WTC11 (cell line): ENCODE data around the gene WWOX.

Source experiments
- ATF3 ChIP-seq: sonication (generic); formaldehyde crosslinking; conservative IDR thresholded peaks from 2 replicates; pipeline ENCODE4 v1.8.1; 2022; ENCODE audit warnings: mild to moderate bottlenecking, missing genetic modification reagents
- CREB1 ChIP-seq: sonication (generic); formaldehyde crosslinking; IDR thresholded peaks from 2 replicates; pipeline ENCODE4 v1.8.0; 2023; ENCODE audit warnings: mild to moderate bottlenecking, missing genetic modification reagents
- CTCF ChIP-seq: fragments of 200-600 bp; IDR thresholded peaks from 2 replicates; pipeline ENCODE4 v1.8.0; 2022; ENCODE audit warnings: antibody characterized with exemption
- E2F4 ChIP-seq: sonication (generic); formaldehyde crosslinking; IDR thresholded peaks from 2 replicates; pipeline ENCODE4 v1.8.1; 2022; ENCODE audit warnings: low read depth, mild to moderate bottlenecking, moderate library complexity, missing genetic modification reagents, borderline replicate concordance
- ERG ChIP-seq: fragments of 250-450 bp; sonication (Bioruptor Pico); IDR thresholded peaks from 2 replicates; pipeline ENCODE4 v1.8.0; 2021; ENCODE audit warnings: mild to moderate bottlenecking
- HMGA2 ChIP-seq: fragments of 250-450 bp; sonication (Bioruptor Pico); IDR thresholded peaks from 2 replicates; pipeline ENCODE4 v1.4.0; 2021; ENCODE audit warnings: mild to moderate bottlenecking, moderate library complexity
- NR1H2 ChIP-seq: sonication (generic); formaldehyde crosslinking; IDR thresholded peaks from 2 replicates; pipeline ENCODE4 v1.9.0; 2021; ENCODE audit warnings: mild to moderate bottlenecking, moderate library complexity, missing genetic modification reagents
- SOX15 ChIP-seq: fragments of 250-450 bp; sonication (Bioruptor Pico); IDR thresholded peaks from 2 replicates; pipeline ENCODE4 v1.9.0; 2021; ENCODE audit warnings: mild to moderate bottlenecking
- ZNF416 ChIP-seq: fragments of 250-450 bp; sonication (Bioruptor Pico); IDR thresholded peaks from 2 replicates; pipeline ENCODE4 v1.9.0; 2021; ENCODE audit warnings: mild to moderate bottlenecking, inconsistent platforms

GRCh38 chr16:79202977-79203376 lies 1103.5 kb downstream of the WWOX start:
- TF ChIP-seq NR1H2: no peak
- no peak for TF ChIP-seq CREB1 (CRISPR knock-in tag)
- TF ChIP-seq CTCF: no peak
- no peak for TF ChIP-seq ATF3 (CRISPR knock-in tag)
- no peak for TF ChIP-seq ERG (CRISPR knock-in tag)
- no peak for TF ChIP-seq HMGA2 (CRISPR knock-in tag)
- no peak for TF ChIP-seq ZNF416 (CRISPR knock-in tag)
- TF ChIP-seq SOX15 (CRISPR knock-in tag): no peak
- TF ChIP-seq E2F4 (CRISPR knock-in tag): no peak
